Measurements from ENCODE around the gene PSME2. TPM values are rescaled to one million over a fixed set of nuclear protein-coding genes. Genes with fewer than 3 reads are reported as not detected.

Gene PSME2
- total RNA-seq, 1 experiment from 2014 or later: 111 TPM

DNA sequence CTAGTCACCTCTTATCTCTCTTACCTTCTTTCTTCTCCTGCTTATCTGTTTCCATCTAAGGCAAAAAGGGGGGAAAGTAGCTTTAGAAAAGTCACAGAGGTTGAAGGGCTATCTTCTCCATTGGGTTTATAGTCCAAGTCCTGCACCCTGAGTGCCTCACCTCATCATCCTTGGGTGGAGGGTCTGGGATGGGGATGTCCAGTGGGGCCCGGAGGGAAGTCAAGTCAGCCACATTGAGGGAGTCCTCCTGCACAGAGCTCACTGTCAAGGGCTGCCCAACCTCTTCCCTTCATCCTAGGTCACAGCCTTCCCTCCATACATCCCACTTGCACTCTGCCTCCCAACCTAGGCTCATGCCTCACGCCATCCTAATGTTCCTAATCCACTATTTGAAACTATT is 1.2 kb downstream of the PSME2 start:
- H3K4me3 ChIP-seq: no peak overlapping the region; the same call in 1 of the 2 replicates
- H3K9me3 ChIP-seq: no peaks in the 10 kb centered on the region
- H3K27me3 ChIP-seq: no peaks in the 10 kb centered on the region
- no peak for DNase-seq
- peaks cover 29% of the 10 kb centered on the region for H3K36me3 ChIP-seq

DNA sequence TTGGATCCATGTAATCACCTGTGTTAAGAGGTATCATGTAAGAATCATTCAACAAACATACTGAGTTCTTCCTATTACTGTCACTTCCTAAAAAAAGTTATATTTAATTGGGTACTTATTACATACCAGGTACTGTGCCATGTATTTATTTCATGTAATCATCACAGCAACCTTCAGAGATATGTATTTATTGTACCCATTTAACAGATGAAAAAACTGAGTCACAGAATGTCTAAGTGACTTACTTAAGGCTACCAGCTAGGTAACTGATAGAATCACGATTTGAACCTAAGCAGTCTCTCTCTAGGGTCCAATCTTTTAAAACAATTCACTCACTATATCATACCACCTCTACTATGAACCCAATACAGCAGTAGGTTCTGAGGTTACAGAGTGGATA is 2.0 kb downstream of the PSME2 start:
- no peak for DNase-seq
- no peak overlapping the region for H3K4me3 ChIP-seq
- H3K36me3 ChIP-seq: peaks cover 27% of the 10 kb centered on the region
- H3K9me3 ChIP-seq: no peaks in the 10 kb centered on the region
- no peaks in the 10 kb centered on the region for H3K27me3 ChIP-seq

- H3K4me3 ChIP-seq: no peak overlapping the region
- DNase-seq: no peak
- no peaks in the 10 kb centered on the region for H3K9me3 ChIP-seq
- no peaks in the 10 kb centered on the region for H3K27me3 ChIP-seq
- H3K36me3 ChIP-seq: peaks cover 29% of the 10 kb centered on the region
Observed at GRCh38 chr14:24143511-24143910, 2.9 kb downstream of the PSME2 start.

DNA sequence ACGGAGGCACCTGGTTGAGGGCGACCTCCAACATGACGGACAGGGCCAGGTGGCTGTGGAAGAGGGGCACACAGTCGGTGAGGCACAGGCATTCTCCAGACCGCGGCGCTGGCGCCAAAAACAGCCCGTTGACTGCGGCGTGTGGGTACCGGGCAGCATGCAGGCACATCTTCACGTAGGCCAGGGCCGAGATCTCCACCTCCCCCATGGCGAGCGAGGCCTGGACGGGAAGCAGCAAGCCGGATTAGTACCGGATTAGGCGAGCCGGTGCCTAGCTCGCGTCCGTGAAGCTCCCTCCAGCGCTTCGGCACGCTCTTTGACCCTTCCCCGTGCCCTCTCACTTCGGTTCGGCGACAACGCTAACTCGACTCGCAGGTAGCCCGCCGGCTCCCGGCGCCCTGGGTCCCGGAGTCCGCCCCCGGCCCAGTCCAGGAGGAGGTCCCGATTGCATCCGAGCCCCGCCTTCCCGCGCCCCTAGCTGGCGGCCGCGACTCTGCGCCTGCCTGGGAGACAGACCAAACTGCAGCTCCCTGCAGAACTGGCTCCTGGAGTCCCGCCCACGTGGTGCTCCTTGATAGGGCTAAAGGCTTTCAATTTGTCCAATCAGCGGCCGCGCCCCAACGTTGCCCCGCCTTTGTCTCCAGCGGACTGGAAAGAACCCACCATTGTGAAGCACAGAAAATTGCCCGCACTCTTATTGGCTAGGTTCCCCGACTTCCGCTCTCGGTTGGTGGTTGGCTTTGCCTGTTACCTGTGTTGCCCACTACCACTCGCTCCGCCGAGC is 5.1 kb downstream of the PSME2 start, which contains the start of gene EMC9:
TSS of gene EMC9 (minus strand) at position 495 of the 784 bp plus-strand sequence. CDS start at position 208, 287 bp downstream.
- peak; percentile 98 for DNase-seq
- Histone ChIP-seq H3K9me3 (no peaks in the 10 kb centered on the region), H3K36me3 (peaks cover 31% of the 10 kb centered on the region), H3K4me3 (peak within 1 kb of the TSS; percentile 78), H3K27me3 (no peaks in the 10 kb centered on the region)

DNA sequence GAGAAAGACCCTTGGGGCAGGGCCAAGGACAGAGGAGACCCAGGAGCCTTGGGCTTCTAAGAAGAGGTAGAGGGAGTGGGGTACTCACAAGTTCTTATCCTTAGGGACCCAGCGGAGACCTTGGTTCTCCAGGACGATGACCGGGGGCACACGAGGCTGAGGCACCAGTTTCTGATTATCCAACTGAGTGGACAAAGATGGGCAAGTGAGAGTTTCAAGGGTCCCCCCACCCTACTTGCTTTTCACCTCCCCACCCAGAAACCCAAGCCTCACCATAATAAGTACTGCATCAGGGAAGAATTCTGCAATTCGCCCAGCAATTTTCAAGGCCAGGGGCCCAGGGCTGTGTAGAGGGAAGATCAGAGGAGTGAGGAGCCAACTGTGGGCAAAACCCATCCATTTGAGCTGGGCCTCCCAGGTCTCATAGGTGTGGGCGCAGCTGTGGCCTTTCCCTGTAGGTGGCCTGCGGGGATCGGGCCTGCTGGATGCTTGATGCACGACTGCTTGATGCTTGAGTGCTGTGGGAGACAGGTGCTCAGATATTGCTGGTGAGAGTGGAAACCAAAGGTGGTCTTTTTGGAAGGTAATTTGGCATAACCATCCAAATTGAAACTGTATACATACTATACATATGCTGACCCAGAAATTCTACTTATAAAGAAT is 7.0 kb downstream of the PSME2 start:
- no peaks in the 10 kb centered on the region for H3K27me3 ChIP-seq
- H3K36me3 ChIP-seq: peaks cover 22% of the 10 kb centered on the region
- H3K4me3 ChIP-seq: no peak overlapping the region; the same call in 1 of the 2 replicates
- H3K9me3 ChIP-seq: no peaks in the 10 kb centered on the region
- DNase-seq: no peak

DNA sequence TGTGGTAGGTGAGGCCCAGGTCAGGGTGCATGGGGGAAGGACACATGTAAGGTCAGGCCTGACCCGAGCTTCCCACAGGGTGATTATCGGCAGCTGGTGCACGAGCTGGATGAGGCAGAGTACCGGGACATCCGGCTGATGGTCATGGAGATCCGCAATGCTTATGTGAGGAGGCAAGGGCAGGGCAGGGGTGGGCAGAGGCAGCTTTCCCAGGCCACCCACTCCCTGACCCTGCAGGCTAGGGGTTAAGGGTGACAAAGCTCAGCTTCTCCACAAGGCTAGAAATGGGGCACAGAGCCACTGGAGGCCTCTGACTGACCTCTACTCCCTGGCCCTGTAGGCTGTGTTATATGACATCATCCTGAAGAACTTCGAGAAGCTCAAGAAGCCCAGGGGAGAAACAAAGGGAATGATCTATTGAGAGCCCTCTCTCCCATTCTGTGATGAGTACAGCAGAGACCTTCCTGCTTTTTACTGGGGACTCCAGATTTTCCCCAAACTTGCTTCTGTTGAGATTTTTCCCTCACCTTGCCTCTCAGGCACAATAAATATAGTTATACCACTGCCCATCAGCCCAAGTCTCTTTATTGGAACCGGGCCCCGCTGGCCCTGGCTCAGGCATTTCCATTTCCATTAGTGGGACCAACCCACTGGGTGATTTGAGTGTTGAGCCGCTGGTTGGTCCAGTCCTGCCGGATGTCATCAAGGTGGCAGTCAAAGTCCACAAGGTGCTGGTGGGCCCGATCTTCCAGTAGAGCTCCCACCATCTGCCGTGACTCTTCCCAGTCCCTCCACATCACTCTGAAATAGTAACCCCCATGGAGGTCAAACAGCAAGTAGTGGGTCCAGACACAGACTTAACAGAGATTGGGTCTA is 7.8 kb downstream of the PSME2 start:
- no peaks in the 10 kb centered on the region for H3K9me3 ChIP-seq
- no peak for DNase-seq
- peaks cover 18% of the 10 kb centered on the region for H3K36me3 ChIP-seq

GRCh38 chr14:24137529-24138395 is 8.6 kb downstream of the PSME2 start:
- Histone ChIP-seq H3K9me3 (no peaks in the 10 kb centered on the region), H3K4me3 (no peak overlapping the region), H3K36me3 (peaks cover 17% of the 10 kb centered on the region), H3K27me3 (no peaks in the 10 kb centered on the region)
- no peak for DNase-seq

More for the DNA sequence above, 7.8 kb downstream of the PSME2 start:
- no peak overlapping the region for H3K4me3 ChIP-seq
- no peaks in the 10 kb centered on the region for H3K27me3 ChIP-seq

- no peaks in the 10 kb centered on the region for H3K9me3 ChIP-seq
- no peaks in the 10 kb centered on the region for H3K27me3 ChIP-seq
- H3K4me3 ChIP-seq: peak overlapping the region; percentile 74
- no peak for DNase-seq
- peaks cover 15% of the 10 kb centered on the region for H3K36me3 ChIP-seq
Observed at GRCh38 chr14:24136684-24137528, 9.5 kb downstream of the PSME2 start.

DNA sequence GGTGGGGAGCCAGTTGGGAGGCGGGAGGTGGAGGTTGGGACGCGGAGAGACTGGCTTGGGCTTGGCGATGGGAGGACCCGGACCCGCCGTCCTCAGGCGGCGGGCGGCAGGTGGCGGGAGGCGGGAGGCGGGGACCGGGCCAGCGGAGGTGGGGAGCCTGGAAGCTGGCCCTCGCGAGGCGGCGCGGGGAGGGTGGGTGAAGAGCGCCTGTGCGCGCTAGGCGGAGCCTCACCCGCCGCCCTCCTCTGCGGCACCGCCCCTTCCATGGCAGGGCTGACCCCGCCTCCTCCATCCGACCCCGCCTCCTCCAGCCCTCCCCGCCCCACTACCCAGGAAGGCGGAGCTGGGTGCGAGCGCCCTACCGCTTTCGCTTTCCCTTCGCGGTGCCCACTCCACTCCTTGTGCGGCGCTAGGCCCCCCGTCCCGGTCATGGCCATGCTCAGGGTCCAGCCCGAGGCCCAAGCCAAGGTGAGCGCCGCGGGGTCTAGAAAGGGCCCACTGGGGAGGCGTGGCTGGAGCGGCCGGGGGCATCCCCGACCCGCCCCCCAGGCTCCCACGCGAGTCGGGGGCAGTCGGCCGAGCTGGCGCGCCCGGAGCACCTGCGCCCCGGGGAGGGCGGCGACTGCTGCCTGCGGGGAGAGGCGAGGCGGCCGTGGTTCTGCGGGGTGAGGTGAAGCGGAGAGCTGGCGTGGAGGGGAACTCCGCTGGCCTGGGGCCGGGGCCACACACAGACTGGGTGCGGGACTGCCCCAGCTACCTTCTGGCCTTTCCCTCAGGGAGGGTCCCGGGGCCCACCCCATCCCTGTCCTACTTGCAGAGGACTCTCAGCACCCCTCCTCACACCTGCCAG is 10.4 kb downstream of the PSME2 start, which contains the start of gene PSME1:
TSS of gene PSME1 (plus strand) at position 361 of the 850 bp plus-strand sequence. CDS start at position 430, 69 bp downstream.
- Histone ChIP-seq H3K36me3 (peaks cover 15% of the 10 kb centered on the region), H3K4me3 (peak within 1 kb of the TSS; percentile 74), H3K27me3 (no peaks in the 10 kb centered on the region), H3K9me3 (no peaks in the 10 kb centered on the region)
- peak; percentile 78 for DNase-seq

- peaks cover 15% of the 10 kb centered on the region for H3K36me3 ChIP-seq
- DNase-seq: no peak
- H3K27me3 ChIP-seq: no peaks in the 10 kb centered on the region
- H3K4me3 ChIP-seq: peak overlapping the region; percentile 74
- H3K9me3 ChIP-seq: no peaks in the 10 kb centered on the region
Observed at GRCh38 chr14:24135584-24135833, 10.9 kb downstream of the PSME2 start.

GRCh38 chr14:24133735-24134134 is 12.7 kb downstream of the PSME2 start:
- Histone ChIP-seq H3K4me3 (no peak overlapping the region), H3K27me3 (no peaks in the 10 kb centered on the region), H3K9me3 (no peaks in the 10 kb centered on the region), H3K36me3 (peaks cover 6% of the 10 kb centered on the region; the same call in 1 of the 2 replicates)
- no peak for DNase-seq

- no peak for DNase-seq
- no peaks in the 10 kb centered on the region for H3K9me3 ChIP-seq
- H3K4me3 ChIP-seq: no peak overlapping the region
- no peaks in the 10 kb centered on the region for H3K27me3 ChIP-seq
- H3K36me3 ChIP-seq: peaks cover 3% of the 10 kb centered on the region; the same call in 1 of the 2 replicates
Observed at GRCh38 chr14:24132976-24133375, 13.4 kb downstream of the PSME2 start.

DNA sequence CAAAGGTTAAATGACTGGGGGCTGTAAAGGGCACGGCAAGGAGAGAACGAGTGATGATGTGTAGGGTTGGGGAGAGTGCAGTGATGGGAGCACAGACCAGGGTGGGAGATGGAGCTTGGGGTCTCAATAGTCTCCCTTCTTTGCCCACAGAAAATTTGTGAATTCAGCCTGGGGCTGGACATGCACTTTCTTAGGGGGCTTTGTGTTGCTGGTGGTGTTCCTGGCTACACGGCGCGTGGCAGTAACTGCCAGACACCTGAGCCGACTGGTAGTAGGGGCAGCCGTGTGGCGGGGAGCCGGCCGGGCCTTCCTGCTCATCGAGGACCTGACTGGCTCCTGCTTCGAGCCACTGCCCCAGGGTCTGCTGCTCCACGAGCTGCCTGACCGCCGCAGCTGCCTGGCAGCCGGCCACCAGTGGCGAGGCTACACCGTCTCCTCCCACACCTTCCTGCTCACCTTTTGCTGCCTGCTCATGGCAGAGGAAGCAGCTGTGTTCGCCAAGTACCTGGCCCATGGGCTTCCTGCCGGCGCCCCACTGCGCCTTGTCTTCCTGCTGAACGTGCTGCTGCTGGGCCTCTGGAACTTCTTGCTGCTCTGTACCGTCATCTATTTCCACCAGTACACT is 14.2 kb downstream of the PSME2 start:
- no peak overlapping the region for H3K4me3 ChIP-seq
- no peaks in the 10 kb centered on the region; the same call in 1 of the 2 replicates for H3K36me3 ChIP-seq
- H3K9me3 ChIP-seq: no peaks in the 10 kb centered on the region
- no peak for DNase-seq
- no peaks in the 10 kb centered on the region for H3K27me3 ChIP-seq

GRCh38 chr14:24131549-24131966 is 14.9 kb downstream of the PSME2 start:
- Histone ChIP-seq H3K27me3 (no peaks in the 10 kb centered on the region), H3K4me3 (no peak overlapping the region), H3K36me3 (no peaks in the 10 kb centered on the region), H3K9me3 (no peaks in the 10 kb centered on the region)
- DNase-seq: no peak
